Stimulated activated CD4-positive, alpha-beta T cell treated with anti-CD3 and anti-CD28 coated beads, TNF-alpha, amount 100 ng/mL, for 4 hours (primary cell): Measurements from ENCODE around the gene TRIO.

Experiments used
- DNase-seq, 3 experiments: peaks; one replicate each; pipeline ENCODE4 v3.0.0-alpha.2; 2020; ENCODE audit warnings: low read depth in 3 of 3

TRIO gene

GRCh38 chr5:14411216-14411615 lies 268.1 kb downstream of the TRIO start:
- DNase-seq, result no peak

GRCh38 chr5:14413331-14413750 lies 270.2 kb downstream of the TRIO start:
- DNase-seq, result no peak

GRCh38 chr5:14414007-14414406 lies 270.9 kb downstream of the TRIO start:
- DNase-seq, result no peak

- DNase-seq, result no peak
Observed at GRCh38 chr5:14414656-14415023, 271.5 kb downstream of the TRIO start.

- no peak for DNase-seq
Observed at GRCh38 chr5:14415024-14415697, 272.0 kb downstream of the TRIO start.

GRCh38 chr5:14415698-14416074 lies 272.5 kb downstream of the TRIO start:
- no peak for DNase-seq

GRCh38 chr5:14416621-14417275 lies 273.6 kb downstream of the TRIO start:
- no peak for DNase-seq

- no peak for DNase-seq
Observed at GRCh38 chr5:14417276-14417730, 274.2 kb downstream of the TRIO start.

- DNase-seq, result no peak
Observed at GRCh38 chr5:14417792-14418765, 274.9 kb downstream of the TRIO start.

GRCh38 chr5:14419686-14420085 lies 276.5 kb downstream of the TRIO start:
- no peak for DNase-seq

- DNase-seq, result no peak
Observed at GRCh38 chr5:14420101-14420811, 277.1 kb downstream of the TRIO start.

- DNase-seq, result no peak
Observed at GRCh38 chr5:14421851-14422250, 278.7 kb downstream of the TRIO start.

GRCh38 chr5:14424011-14424685 lies 281.0 kb downstream of the TRIO start:
- no peak for DNase-seq

- no peak for DNase-seq
Observed at GRCh38 chr5:14425559-14425958, 282.4 kb downstream of the TRIO start.

- DNase-seq, result no peak
Observed at GRCh38 chr5:14426521-14426920, 283.4 kb downstream of the TRIO start.

- no peak for DNase-seq
Observed at GRCh38 chr5:14428302-14429081, 285.4 kb downstream of the TRIO start.

- DNase-seq, result no peak
Observed at GRCh38 chr5:14429101-14430050, 286.2 kb downstream of the TRIO start.

GRCh38 chr5:14431534-14431933 lies 288.4 kb downstream of the TRIO start:
- DNase-seq, result no peak

GRCh38 chr5:14432931-14433589 lies 289.9 kb downstream of the TRIO start:
- DNase-seq, result no peak
